ENCODE results near the gene SYT17.

SYT17 gene

GRCh38 chr16:19203374-19203966 lies 35.4 kb downstream of the SYT17 start:
- Histone ChIP-seq H3K4me3 (ENCODE audit: low read length) (no peak overlapping the region), H3K9me3 (ENCODE audit: control insufficient read depth, low read depth, low read length) (no peaks in the 10 kb centered on the region), H3K27me3 (ENCODE audit: control insufficient read depth, insufficient read depth, low read length) (no peaks in the 10 kb centered on the region), H3K4me1 (ENCODE audit: control insufficient read depth, low read depth, low read length) (no peaks in the 10 kb centered on the region), H3K36me3 (ENCODE audit: control insufficient read depth, low read depth, low read length) (no peaks in the 10 kb centered on the region), H3K27ac (ENCODE audit: low read length) (no peak overlapping the region), H3K9ac (ENCODE audit: low read length) (no peak overlapping the region)

GRCh38 chr16:19210280-19210924 lies 42.4 kb downstream of the SYT17 start:
- Histone ChIP-seq H3K27ac (ENCODE audit: low read length) (no peak overlapping the region), H3K9ac (ENCODE audit: low read length) (no peak overlapping the region), H3K4me3 (ENCODE audit: low read length) (no peak overlapping the region), H3K4me1 (ENCODE audit: control insufficient read depth, low read depth, low read length) (peaks cover 7% of the 10 kb centered on the region), H3K27me3 (ENCODE audit: control insufficient read depth, insufficient read depth, low read length) (no peaks in the 10 kb centered on the region), H3K36me3 (ENCODE audit: control insufficient read depth, low read depth, low read length) (no peaks in the 10 kb centered on the region), H3K9me3 (ENCODE audit: control insufficient read depth, low read depth, low read length) (no peaks in the 10 kb centered on the region)

GRCh38 chr16:19210968-19211367 lies 42.9 kb downstream of the SYT17 start:
- Histone ChIP-seq H3K9ac (ENCODE audit: low read length) (no peak overlapping the region), H3K9me3 (ENCODE audit: control insufficient read depth, low read depth, low read length) (no peaks in the 10 kb centered on the region), H3K27me3 (ENCODE audit: control insufficient read depth, insufficient read depth, low read length) (no peaks in the 10 kb centered on the region), H3K4me3 (ENCODE audit: low read length) (no peak overlapping the region), H3K36me3 (ENCODE audit: control insufficient read depth, low read depth, low read length) (no peaks in the 10 kb centered on the region), H3K4me1 (ENCODE audit: control insufficient read depth, low read depth, low read length) (peaks cover 7% of the 10 kb centered on the region), H3K27ac (ENCODE audit: low read length) (no peak overlapping the region)

DNA sequence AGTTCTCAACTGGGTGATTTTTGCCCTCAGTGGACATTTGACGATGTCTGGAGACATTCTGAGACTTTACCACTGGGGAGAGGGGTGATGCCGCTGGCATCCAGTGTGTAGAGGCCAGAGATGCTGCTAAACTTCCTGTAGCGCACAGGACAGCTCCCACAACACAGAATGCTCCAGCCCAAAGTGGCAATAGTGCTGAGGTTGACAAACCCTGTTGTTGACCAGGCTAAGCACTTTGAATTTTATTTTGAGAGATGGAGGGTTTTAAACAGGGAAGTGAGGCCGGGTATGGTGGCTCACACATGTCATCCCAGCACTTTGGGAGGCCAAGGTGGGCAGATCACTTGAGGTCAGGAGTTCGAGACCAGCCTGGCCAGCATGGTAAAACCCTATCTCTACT lies 44.0 kb downstream of the SYT17 start:
- peaks cover 7% of the 10 kb centered on the region for H3K4me1 ChIP-seq (ENCODE audit: control insufficient read depth, low read depth, low read length)
- H3K9me3 ChIP-seq (ENCODE audit: control insufficient read depth, low read depth, low read length) = no peaks in the 10 kb centered on the region
- no peak overlapping the region for H3K9ac ChIP-seq (ENCODE audit: low read length)
- H3K4me3 ChIP-seq (ENCODE audit: low read length) = no peak overlapping the region
- no peaks in the 10 kb centered on the region for H3K36me3 ChIP-seq (ENCODE audit: control insufficient read depth, low read depth, low read length)
- H3K27ac ChIP-seq (ENCODE audit: low read length) = no peak overlapping the region
- H3K27me3 ChIP-seq (ENCODE audit: control insufficient read depth, insufficient read depth, low read length) = no peaks in the 10 kb centered on the region

DNA sequence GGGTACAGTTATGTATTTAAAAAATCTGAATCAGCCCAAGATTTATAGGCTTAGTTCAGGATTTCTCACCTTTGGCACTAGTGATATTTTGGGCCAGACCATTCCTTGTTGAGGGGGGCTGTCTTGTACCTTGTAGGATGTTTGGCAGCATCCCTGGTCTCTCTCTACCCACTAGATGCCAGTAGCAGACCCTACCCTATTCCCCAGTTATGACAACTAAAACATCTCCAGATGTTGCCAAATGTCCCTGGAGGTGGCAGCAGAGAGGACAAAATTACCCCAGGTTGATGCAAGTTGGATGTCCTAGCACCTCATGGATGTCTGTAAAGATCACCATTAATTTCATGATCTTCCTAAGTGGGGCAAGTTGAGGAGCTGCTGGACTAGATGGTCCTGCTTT lies 45.8 kb downstream of the SYT17 start:
- Histone ChIP-seq H3K4me3 (ENCODE audit: low read length) (no peak overlapping the region), H3K9ac (ENCODE audit: low read length) (no peak overlapping the region), H3K36me3 (ENCODE audit: control insufficient read depth, low read depth, low read length) (no peaks in the 10 kb centered on the region), H3K27ac (ENCODE audit: low read length) (no peak overlapping the region), H3K27me3 (ENCODE audit: control insufficient read depth, insufficient read depth, low read length) (no peaks in the 10 kb centered on the region), H3K9me3 (ENCODE audit: control insufficient read depth, low read depth, low read length) (no peaks in the 10 kb centered on the region), H3K4me1 (ENCODE audit: control insufficient read depth, low read depth, low read length) (peaks cover 7% of the 10 kb centered on the region)

- Histone ChIP-seq H3K27ac (ENCODE audit: low read length) (no peak overlapping the region), H3K27me3 (ENCODE audit: control insufficient read depth, insufficient read depth, low read length) (no peaks in the 10 kb centered on the region), H3K4me3 (ENCODE audit: low read length) (no peak overlapping the region), H3K36me3 (ENCODE audit: control insufficient read depth, low read depth, low read length) (no peaks in the 10 kb centered on the region), H3K9me3 (ENCODE audit: control insufficient read depth, low read depth, low read length) (no peaks in the 10 kb centered on the region), H3K9ac (ENCODE audit: low read length) (no peak overlapping the region), H3K4me1 (ENCODE audit: control insufficient read depth, low read depth, low read length) (peaks cover 2% of the 10 kb centered on the region)
Measured at GRCh38 chr16:19215705-19216104, 47.7 kb downstream of the SYT17 start.

DNA sequence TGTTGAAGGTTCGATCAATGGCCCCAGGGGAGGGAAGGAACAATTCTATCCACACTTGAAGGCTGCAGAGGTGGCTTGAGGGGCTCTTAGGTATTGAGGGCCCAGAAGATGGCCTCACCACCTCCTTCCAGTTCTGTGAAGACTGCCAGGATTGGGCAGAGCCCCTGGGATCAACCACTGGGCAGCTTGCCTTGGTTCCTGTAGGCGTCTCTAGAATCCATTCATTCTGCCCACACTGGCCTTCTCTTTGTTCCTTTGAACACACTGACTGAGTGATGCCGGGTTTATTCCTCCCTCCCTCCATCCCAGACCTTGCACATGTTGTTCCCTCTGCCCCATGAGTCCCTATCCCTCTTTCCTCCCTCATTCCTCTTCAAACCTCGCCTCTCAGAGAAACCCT lies 50.5 kb downstream of the SYT17 start:
- H3K9me3 ChIP-seq (ENCODE audit: control insufficient read depth, low read depth, low read length) = no peaks in the 10 kb centered on the region
- no peak overlapping the region for H3K27ac ChIP-seq (ENCODE audit: low read length)
- no peak overlapping the region for H3K4me3 ChIP-seq (ENCODE audit: low read length)
- H3K36me3 ChIP-seq (ENCODE audit: control insufficient read depth, low read depth, low read length) = no peaks in the 10 kb centered on the region
- H3K9ac ChIP-seq (ENCODE audit: low read length) = no peak overlapping the region
- H3K4me1 ChIP-seq (ENCODE audit: control insufficient read depth, low read depth, low read length) = no peaks in the 10 kb centered on the region
- no peaks in the 10 kb centered on the region for H3K27me3 ChIP-seq (ENCODE audit: control insufficient read depth, insufficient read depth, low read length)

- Histone ChIP-seq H3K4me1 (ENCODE audit: control insufficient read depth, low read depth, low read length) (no peaks in the 10 kb centered on the region), H3K9ac (ENCODE audit: low read length) (no peak overlapping the region), H3K4me3 (ENCODE audit: low read length) (no peak overlapping the region), H3K27ac (ENCODE audit: low read length) (no peak overlapping the region), H3K36me3 (ENCODE audit: control insufficient read depth, low read depth, low read length) (no peaks in the 10 kb centered on the region), H3K9me3 (ENCODE audit: control insufficient read depth, low read depth, low read length) (no peaks in the 10 kb centered on the region), H3K27me3 (ENCODE audit: control insufficient read depth, insufficient read depth, low read length) (no peaks in the 10 kb centered on the region)
Measured at GRCh38 chr16:19219836-19220235, 51.8 kb downstream of the SYT17 start.

GRCh38 chr16:19223235-19224170 lies 55.5 kb downstream of the SYT17 start:
- no peak overlapping the region for H3K4me3 ChIP-seq (ENCODE audit: low read length)
- H3K9me3 ChIP-seq (ENCODE audit: control insufficient read depth, low read depth, low read length) = no peaks in the 10 kb centered on the region
- no peak overlapping the region for H3K27ac ChIP-seq (ENCODE audit: low read length)
- peaks cover 12% of the 10 kb centered on the region for H3K4me1 ChIP-seq (ENCODE audit: control insufficient read depth, low read depth, low read length)
- H3K9ac ChIP-seq (ENCODE audit: low read length) = no peak overlapping the region
- no peaks in the 10 kb centered on the region for H3K27me3 ChIP-seq (ENCODE audit: control insufficient read depth, insufficient read depth, low read length)
- H3K36me3 ChIP-seq (ENCODE audit: control insufficient read depth, low read depth, low read length) = no peaks in the 10 kb centered on the region

DNA sequence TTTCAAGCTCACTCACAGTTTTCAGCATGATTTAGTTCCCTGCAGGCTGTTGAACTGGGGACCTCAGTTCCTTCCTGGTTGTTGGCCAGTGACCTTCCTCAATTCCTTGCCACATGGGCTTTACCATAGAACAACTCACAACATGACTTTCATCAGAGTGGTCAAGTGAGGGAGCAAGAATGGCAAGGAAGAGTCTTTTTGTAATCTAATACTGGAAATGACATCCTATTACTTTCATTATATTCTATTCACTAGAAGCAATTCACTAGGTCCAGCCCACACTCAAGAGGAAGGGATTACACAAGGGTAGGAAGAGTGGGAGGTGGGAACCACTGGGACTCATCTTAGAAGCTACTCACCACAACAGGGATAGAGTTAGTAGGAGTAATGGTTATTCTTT lies 57.6 kb downstream of the SYT17 start:
- H3K4me3 ChIP-seq (ENCODE audit: low read length) = no peak overlapping the region
- no peak overlapping the region for H3K27ac ChIP-seq (ENCODE audit: low read length)
- H3K36me3 ChIP-seq (ENCODE audit: control insufficient read depth, low read depth, low read length) = no peaks in the 10 kb centered on the region
- H3K27me3 ChIP-seq (ENCODE audit: control insufficient read depth, insufficient read depth, low read length) = no peaks in the 10 kb centered on the region
- H3K9me3 ChIP-seq (ENCODE audit: control insufficient read depth, low read depth, low read length) = no peaks in the 10 kb centered on the region
- no peak overlapping the region for H3K9ac ChIP-seq (ENCODE audit: low read length)
- H3K4me1 ChIP-seq (ENCODE audit: control insufficient read depth, low read depth, low read length) = peaks cover 12% of the 10 kb centered on the region

DNA sequence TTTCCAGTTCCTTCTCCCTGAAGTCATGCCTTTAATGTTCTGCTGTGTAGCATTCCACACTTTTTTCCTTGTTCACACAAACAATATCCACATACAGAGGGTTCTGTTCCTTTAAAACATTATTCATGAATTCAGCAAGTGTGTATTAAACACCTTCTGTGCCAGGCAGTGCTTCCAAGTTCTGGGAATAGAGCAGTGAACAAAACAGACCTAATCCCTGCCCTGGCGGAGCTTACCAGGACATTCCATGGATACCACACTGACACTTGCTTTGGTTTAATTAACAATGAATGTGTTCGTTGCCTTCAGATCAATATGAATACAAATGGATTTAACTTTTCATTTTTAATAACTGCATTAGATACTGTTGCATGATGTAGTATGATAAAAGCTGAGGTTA lies 59.6 kb downstream of the SYT17 start:
- Histone ChIP-seq H3K27ac (ENCODE audit: low read length) (no peak overlapping the region), H3K9me3 (ENCODE audit: control insufficient read depth, low read depth, low read length) (no peaks in the 10 kb centered on the region), H3K4me1 (ENCODE audit: control insufficient read depth, low read depth, low read length) (peaks cover 12% of the 10 kb centered on the region), H3K9ac (ENCODE audit: low read length) (no peak overlapping the region), H3K4me3 (ENCODE audit: low read length) (no peak overlapping the region), H3K27me3 (ENCODE audit: control insufficient read depth, insufficient read depth, low read length) (no peaks in the 10 kb centered on the region), H3K36me3 (ENCODE audit: control insufficient read depth, low read depth, low read length) (no peaks in the 10 kb centered on the region)
